ENCODE results near the gene SP2. TPM values are rescaled to one million over a fixed set of nuclear protein-coding genes. Genes with fewer than 3 reads are reported as not detected.

Gene SP2
- total and polyA plus RNA-seq, 2 of the 13 experiments (the other 11 are each of a cell fraction or from before 2014, with no cell fraction given): 1.4 to 4.8 TPM

- TF ChIP-seq ZNF839 (CRISPR knock-in tag; IDR thresholded peaks at IDR 0.05; ENCODE audit: borderline replicate concordance): peak; percentile 92
- TF ChIP-seq FOXJ3 (CRISPR knock-in tag; IDR thresholded peaks at IDR 0.05; ENCODE audit: borderline replicate concordance): no peak
- TF ChIP-seq MED13 (CRISPR knock-in tag; IDR thresholded peaks at IDR 0.05): no peak; the same call in 1 of the 2 replicates
- peak; percentile 94 for TF ChIP-seq KAT8 (CRISPR knock-in tag; IDR thresholded peaks at IDR 0.05)
- peak; percentile 96 for TF ChIP-seq ZNF274 (CRISPR knock-in tag; IDR thresholded peaks at IDR 0.05)
- TF ChIP-seq KLF13 (CRISPR knock-in tag; IDR thresholded peaks at IDR 0.05): peak; percentile 96
- peak; percentile 99 for TF ChIP-seq IRX3 (CRISPR knock-in tag; IDR thresholded peaks at IDR 0.05; ENCODE audit: borderline replicate concordance, low read depth)
- peak; percentile 92 for TF ChIP-seq CREBL2 (CRISPR knock-in tag; IDR thresholded peaks at IDR 0.05; ENCODE audit: borderline replicate concordance)
- TF ChIP-seq ESRRA (CRISPR knock-in tag; IDR thresholded peaks at IDR 0.05; ENCODE audit: low read depth): peak; percentile 43; the same call in 1 of the 2 replicates
- no peak for TF ChIP-seq CENPBD1 (CRISPR knock-in tag; IDR thresholded peaks at IDR 0.05; ENCODE audit: borderline replicate concordance, low read depth)
- peak; percentile 64; the same call in 1 of the 2 replicates for TF ChIP-seq RELA (CRISPR knock-in tag; IDR thresholded peaks at IDR 0.05)
- TF ChIP-seq ZBTB39 (CRISPR knock-in tag; IDR thresholded peaks at IDR 0.05): peak; percentile 94; the same call in 1 of the 2 replicates
- peak; percentile 89 for TF ChIP-seq JARID2 (CRISPR knock-in tag; IDR thresholded peaks at IDR 0.05; ENCODE audit: insufficient replicate concordance)
- TF ChIP-seq ZMYM2 (CRISPR knock-in tag; IDR thresholded peaks at IDR 0.05): peak; percentile 75; the same call in 1 of the 2 replicates
- TF ChIP-seq SNAPC4 (CRISPR knock-in tag; IDR thresholded peaks at IDR 0.05): peak; percentile 96
- TF ChIP-seq SIN3B (IDR thresholded peaks at IDR 0.05; ENCODE audit: low read length): 0 out of 2 replicates have a peak, but pooled peaks have one; percentile 19
- peak; percentile 99 for TF ChIP-seq ZNF253 (CRISPR knock-in tag; IDR thresholded peaks at IDR 0.05; ENCODE audit: borderline replicate concordance)
- TF ChIP-seq ATF3 (CRISPR knock-in tag; IDR thresholded peaks at IDR 0.05): no peak; the same call in 1 of the 2 replicates
Observed at GRCh38 chr17:47970725-47971499, 74.9 kb downstream of the SP2 start, which contains the start of gene CDK5RAP3 (continued).

Measured in HepG2 (cell line).